GM12874 (cell line): ENCODE measurements around the gene SLC25A45.

ENCODE experiments used
- CTCF ChIP-seq: IDR thresholded peaks from 2 replicates; pipeline ENCODE4 v1.5.1; 2011; ENCODE audit warnings: low read depth, mild to moderate bottlenecking, control low read depth, low read length, moderate library complexity; ENCODE audit not compliant: insufficient read depth

SLC25A45 gene

GRCh38 chr11:65392186-65392829 lies 9.9 kb upstream of the SLC25A45 start:
- no peak for TF ChIP-seq CTCF

GRCh38 chr11:65390996-65391395 lies 8.6 kb upstream of the SLC25A45 start:
- TF ChIP-seq CTCF: no peak

GRCh38 chr11:65390099-65390941 lies 7.9 kb upstream of the SLC25A45 start:
- no peak for TF ChIP-seq CTCF

- no peak for TF ChIP-seq CTCF
Observed at GRCh38 chr11:65389294-65389980, 7.0 kb upstream of the SLC25A45 start.

GRCh38 chr11:65388731-65389130 lies 6.3 kb upstream of the SLC25A45 start:
- TF ChIP-seq CTCF: no peak

GRCh38 chr11:65386307-65387140 lies 4.1 kb upstream of the SLC25A45 start, which contains the start of gene FRMD8:
FRMD8 (plus strand) TSS chr11:65386637; CDS start chr11:65387037, 400 bp downstream.
- TF ChIP-seq CTCF: no peak
